ENCODE results near the gene VDR.

The VDR gene

DNA sequence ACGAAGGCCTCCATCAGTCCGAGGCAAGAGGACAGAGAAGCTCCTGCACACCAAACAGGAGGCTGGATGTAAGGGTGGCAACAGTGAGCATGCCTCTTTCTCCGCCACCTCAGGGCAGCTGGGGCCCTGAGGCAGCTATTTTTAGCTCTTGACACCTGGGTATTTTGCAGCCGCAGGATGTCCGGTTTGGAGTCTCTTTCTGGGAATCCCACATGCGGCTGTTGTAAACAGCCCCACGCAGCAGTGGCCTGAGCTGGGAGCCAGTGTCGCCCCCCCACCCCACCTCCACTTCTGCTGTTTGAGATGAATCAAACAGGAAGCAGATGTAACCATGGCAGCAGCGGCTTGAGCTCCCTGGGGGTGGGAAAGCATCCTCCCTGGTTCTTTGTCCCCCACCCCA is 96.7 kb downstream of the VDR start:
- H3K9ac ChIP-seq (ENCODE audit: low read depth, low read length), result no peak overlapping the region
- H3K4me1 ChIP-seq (ENCODE audit: control insufficient read depth, insufficient read depth, low read length), result peaks cover 50% of the 10 kb centered on the region
- peak overlapping the region; percentile 12 for H3K27ac ChIP-seq (ENCODE audit: low read depth, low read length)
- 0 out of 2 replicates have a peak, but pooled peaks cover 6% of the 10 kb centered on the region for H3K36me3 ChIP-seq (ENCODE audit: control insufficient read depth, insufficient read depth, low read length)
- no peaks in the 10 kb centered on the region for H3K27me3 ChIP-seq (ENCODE audit: control insufficient read depth, insufficient read depth, low read length)
- no peak overlapping the region for H3K4me3 ChIP-seq (ENCODE audit: low read depth, low read length)
- H3K9me3 ChIP-seq (ENCODE audit: control insufficient read depth, insufficient read depth, low read length), result no peaks in the 10 kb centered on the region

DNA sequence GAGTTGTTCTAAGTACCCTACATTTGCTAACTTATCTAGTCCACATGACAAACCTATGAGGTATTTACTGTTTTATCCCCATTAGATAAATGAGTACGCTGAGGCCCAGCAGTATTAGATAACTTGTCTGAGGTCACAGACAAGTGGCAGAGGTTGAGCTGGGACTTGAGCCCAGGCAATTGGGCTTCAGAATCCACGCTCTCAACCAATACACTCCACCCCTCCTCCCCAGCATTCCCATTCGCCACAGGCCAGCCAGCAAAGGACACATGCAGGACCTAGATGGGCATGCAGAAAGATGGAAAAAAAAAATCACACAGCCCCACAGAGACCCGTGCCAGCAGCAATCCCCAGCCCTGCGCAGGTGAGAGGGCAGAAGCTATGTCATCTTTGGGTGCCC is 97.5 kb downstream of the VDR start:
- Histone ChIP-seq H3K27me3 (ENCODE audit: control insufficient read depth, insufficient read depth, low read length) (no peaks in the 10 kb centered on the region), H3K27ac (ENCODE audit: low read depth, low read length) (no peak overlapping the region), H3K4me3 (ENCODE audit: low read depth, low read length) (no peak overlapping the region), H3K9me3 (ENCODE audit: control insufficient read depth, insufficient read depth, low read length) (no peaks in the 10 kb centered on the region), H3K36me3 (ENCODE audit: control insufficient read depth, insufficient read depth, low read length) (0 out of 2 replicates have a peak, but pooled peaks cover 6% of the 10 kb centered on the region), H3K4me1 (ENCODE audit: control insufficient read depth, insufficient read depth, low read length) (peaks cover 46% of the 10 kb centered on the region), H3K9ac (ENCODE audit: low read depth, low read length) (no peak overlapping the region)

DNA sequence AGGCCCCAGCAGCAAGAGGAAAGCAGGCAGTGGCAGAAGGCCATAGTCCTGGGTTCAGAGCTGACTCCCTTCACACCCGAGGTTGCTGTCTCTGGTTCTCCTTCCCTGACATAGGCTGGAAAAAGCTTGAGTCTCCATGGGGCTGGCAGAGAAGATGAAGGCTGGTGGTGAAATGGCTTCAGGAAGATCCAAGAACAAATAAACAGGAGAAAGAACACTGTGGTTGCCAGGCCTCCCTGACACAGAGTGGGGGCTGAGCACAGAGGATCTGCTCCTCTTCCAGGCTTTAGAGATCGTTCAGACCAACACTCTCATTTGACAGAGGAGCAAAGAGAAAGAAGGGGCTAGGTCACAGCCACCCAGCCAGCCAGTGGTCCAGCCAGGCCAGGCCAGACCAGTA is 99.4 kb downstream of the VDR start:
- no peak overlapping the region for H3K9ac ChIP-seq (ENCODE audit: low read depth, low read length)
- no peak overlapping the region for H3K27ac ChIP-seq (ENCODE audit: low read depth, low read length)
- 0 out of 2 replicates have a peak, but pooled peaks cover 6% of the 10 kb centered on the region for H3K36me3 ChIP-seq (ENCODE audit: control insufficient read depth, insufficient read depth, low read length)
- peaks cover 27% of the 10 kb centered on the region for H3K4me1 ChIP-seq (ENCODE audit: control insufficient read depth, insufficient read depth, low read length)
- no peak overlapping the region for H3K4me3 ChIP-seq (ENCODE audit: low read depth, low read length)
- no peaks in the 10 kb centered on the region for H3K9me3 ChIP-seq (ENCODE audit: control insufficient read depth, insufficient read depth, low read length)
- H3K27me3 ChIP-seq (ENCODE audit: control insufficient read depth, insufficient read depth, low read length), result no peaks in the 10 kb centered on the region

DNA sequence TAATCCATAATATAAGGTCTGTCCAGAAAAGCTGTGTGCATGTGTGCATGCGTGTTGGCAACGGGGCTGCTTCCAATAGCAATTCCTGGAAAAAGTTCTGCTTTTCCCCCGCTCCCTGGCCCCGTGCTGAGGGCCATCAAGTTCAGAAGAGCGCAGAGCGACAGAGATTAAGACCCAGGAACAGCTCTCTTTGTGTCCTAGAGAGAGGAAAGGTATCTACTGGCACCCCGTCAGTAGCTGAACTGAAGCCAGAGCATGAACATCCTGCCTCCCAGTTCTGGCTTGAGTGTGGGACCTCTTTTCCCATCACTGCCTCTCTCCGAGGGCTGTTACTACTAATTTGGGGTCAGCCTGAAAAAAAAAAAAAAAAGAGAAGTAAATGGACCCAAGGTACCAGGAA is 100.6 kb downstream of the VDR start:
- Histone ChIP-seq H3K4me3 (ENCODE audit: low read depth, low read length) (no peak overlapping the region), H3K4me1 (ENCODE audit: control insufficient read depth, insufficient read depth, low read length) (peaks cover 17% of the 10 kb centered on the region), H3K9ac (ENCODE audit: low read depth, low read length) (no peak overlapping the region), H3K27me3 (ENCODE audit: control insufficient read depth, insufficient read depth, low read length) (no peaks in the 10 kb centered on the region), H3K36me3 (ENCODE audit: control insufficient read depth, insufficient read depth, low read length) (0 out of 2 replicates have a peak, but pooled peaks cover 8% of the 10 kb centered on the region), H3K27ac (ENCODE audit: low read depth, low read length) (no peak overlapping the region), H3K9me3 (ENCODE audit: control insufficient read depth, insufficient read depth, low read length) (no peaks in the 10 kb centered on the region)

DNA sequence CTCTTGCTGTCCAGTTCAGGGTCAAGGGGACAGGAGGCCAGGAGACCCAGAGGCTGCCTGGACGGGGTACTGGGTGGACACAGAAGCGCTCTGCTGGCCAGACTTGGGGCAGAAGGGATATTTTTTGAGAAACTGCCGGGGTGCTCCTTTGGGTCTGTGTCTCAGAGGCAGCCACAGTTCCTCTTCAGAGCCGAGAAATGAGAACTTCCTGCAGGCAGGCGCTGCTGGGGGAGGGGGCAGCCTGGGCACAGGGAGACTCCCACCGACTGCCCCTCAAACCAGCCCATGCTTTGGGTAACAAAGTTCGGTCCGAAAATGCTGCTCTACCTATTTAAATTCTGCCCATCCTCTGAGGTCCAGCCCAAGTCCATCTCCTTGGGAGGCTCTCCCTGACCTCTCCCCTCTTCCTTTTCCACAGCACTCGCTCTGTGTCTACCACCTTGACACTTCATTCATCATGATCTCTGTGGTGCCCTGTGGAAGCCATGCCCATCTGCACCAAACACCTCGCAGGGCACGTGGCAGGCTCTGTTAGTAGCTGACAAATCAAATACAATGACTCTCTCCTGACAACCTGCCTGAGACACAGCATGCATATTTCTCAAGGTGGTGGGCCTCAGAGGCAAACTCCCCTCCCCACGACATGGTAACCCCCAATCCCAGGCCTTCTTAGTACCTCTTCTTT is 101.5 kb downstream of the VDR start:
- Histone ChIP-seq H3K4me1 (ENCODE audit: control insufficient read depth, insufficient read depth, low read length) (peaks cover 9% of the 10 kb centered on the region), H3K9me3 (ENCODE audit: control insufficient read depth, insufficient read depth, low read length) (no peaks in the 10 kb centered on the region), H3K9ac (ENCODE audit: low read depth, low read length) (no peak overlapping the region), H3K4me3 (ENCODE audit: low read depth, low read length) (no peak overlapping the region), H3K36me3 (ENCODE audit: control insufficient read depth, insufficient read depth, low read length) (0 out of 2 replicates have a peak, but pooled peaks cover 10% of the 10 kb centered on the region), H3K27ac (ENCODE audit: low read depth, low read length) (no peak overlapping the region), H3K27me3 (ENCODE audit: control insufficient read depth, insufficient read depth, low read length) (no peaks in the 10 kb centered on the region)

DNA sequence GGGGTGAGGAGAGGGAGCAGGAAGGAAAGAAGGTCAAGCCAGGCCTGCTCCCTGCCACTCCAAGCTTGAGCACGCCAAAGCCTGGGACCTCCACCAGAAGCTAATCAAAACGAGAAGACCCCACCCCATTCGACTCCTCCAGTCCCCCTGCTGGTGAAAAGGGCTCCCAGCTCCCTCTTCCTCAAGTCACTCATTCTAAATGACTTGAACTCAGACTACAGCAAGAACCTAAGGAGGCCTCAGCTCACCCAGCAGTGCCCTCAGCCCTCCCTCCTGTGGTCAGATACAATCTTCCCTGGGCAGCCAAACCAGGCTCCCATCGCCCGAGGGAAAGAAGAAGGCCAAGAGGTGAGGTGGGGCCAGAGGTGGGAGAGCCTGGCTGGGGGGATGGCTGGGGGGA is 102.5 kb downstream of the VDR start:
- H3K36me3 ChIP-seq (ENCODE audit: control insufficient read depth, insufficient read depth, low read length), result peaks cover 10% of the 10 kb centered on the region; the same call in 1 of the 2 replicates
- H3K9ac ChIP-seq (ENCODE audit: low read depth, low read length), result no peak overlapping the region
- H3K27ac ChIP-seq (ENCODE audit: low read depth, low read length), result no peak overlapping the region
- no peaks in the 10 kb centered on the region for H3K27me3 ChIP-seq (ENCODE audit: control insufficient read depth, insufficient read depth, low read length)
- H3K4me3 ChIP-seq (ENCODE audit: low read depth, low read length), result no peak overlapping the region
- 0 out of 2 replicates have a peak, but pooled peaks cover under 1% of the 10 kb centered on the region for H3K4me1 ChIP-seq (ENCODE audit: control insufficient read depth, insufficient read depth, low read length)
- H3K9me3 ChIP-seq (ENCODE audit: control insufficient read depth, insufficient read depth, low read length), result no peaks in the 10 kb centered on the region

DNA sequence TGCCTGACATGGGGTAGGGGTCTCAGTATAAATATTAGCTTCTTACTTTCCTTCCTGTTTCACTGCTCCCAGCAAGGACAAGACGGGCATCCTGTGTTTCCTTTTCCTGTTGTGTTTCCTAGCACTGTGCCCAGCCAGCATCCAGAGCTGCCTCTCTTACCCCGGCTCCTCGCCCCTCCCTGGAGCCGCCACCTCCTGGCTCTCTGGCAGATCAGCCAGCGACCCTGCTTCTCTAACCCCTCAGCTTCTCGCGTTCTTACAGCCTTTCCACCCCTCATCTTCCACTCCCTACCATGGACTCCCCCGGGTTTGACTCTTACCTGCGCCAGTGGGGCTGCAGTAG is 102.9 kb downstream of the VDR start:
- H3K4me3 ChIP-seq (ENCODE audit: low read depth, low read length), result no peak overlapping the region
- H3K27ac ChIP-seq (ENCODE audit: low read depth, low read length), result no peak overlapping the region
- H3K9ac ChIP-seq (ENCODE audit: low read depth, low read length), result no peak overlapping the region
- H3K27me3 ChIP-seq (ENCODE audit: control insufficient read depth, insufficient read depth, low read length), result no peaks in the 10 kb centered on the region
- H3K4me1 ChIP-seq (ENCODE audit: control insufficient read depth, insufficient read depth, low read length), result 0 out of 2 replicates have a peak, but pooled peaks cover 2% of the 10 kb centered on the region
- H3K36me3 ChIP-seq (ENCODE audit: control insufficient read depth, insufficient read depth, low read length), result peaks cover 11% of the 10 kb centered on the region
- H3K9me3 ChIP-seq (ENCODE audit: control insufficient read depth, insufficient read depth, low read length), result no peaks in the 10 kb centered on the region

DNA sequence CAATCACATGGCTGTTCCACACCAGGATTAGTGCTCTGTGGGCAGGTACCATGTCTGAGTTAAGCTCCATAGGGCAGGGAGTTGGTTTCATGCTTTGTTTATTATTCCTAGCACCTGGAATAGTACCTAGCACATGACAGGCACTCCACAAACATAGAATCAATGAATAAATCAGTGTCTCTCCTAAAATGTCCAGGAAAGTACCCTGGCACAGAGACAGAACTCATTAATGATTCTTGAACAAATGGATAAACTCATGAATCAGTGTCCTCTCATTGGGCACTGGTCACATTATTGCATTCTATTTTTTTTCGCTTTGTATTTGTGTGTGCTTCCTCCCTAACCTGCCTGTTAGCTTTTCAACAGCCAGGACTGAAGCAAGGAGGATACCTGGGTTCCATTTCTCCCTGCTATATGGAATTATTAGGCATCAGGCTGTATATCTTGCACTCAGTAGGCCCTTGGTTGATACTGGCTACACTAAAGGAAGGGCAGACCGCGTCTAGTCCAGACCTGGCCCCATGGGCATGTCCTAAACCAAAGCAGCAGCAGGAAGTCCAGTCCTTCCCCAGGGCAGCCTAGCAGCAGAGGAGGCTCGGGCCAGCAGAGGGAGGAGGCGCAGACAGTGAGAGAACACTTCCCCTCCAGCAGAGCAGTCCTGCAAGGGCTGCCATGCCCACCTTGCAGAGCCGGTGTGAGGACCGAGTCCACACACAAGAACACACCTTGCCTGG is 103.5 kb downstream of the VDR start:
- no peaks in the 10 kb centered on the region for H3K9me3 ChIP-seq (ENCODE audit: control insufficient read depth, insufficient read depth, low read length)
- H3K36me3 ChIP-seq (ENCODE audit: control insufficient read depth, insufficient read depth, low read length), result peaks cover 15% of the 10 kb centered on the region
- no peaks in the 10 kb centered on the region for H3K27me3 ChIP-seq (ENCODE audit: control insufficient read depth, insufficient read depth, low read length)
- no peak overlapping the region for H3K4me3 ChIP-seq (ENCODE audit: low read depth, low read length)
- no peak overlapping the region for H3K27ac ChIP-seq (ENCODE audit: low read depth, low read length)
- H3K9ac ChIP-seq (ENCODE audit: low read depth, low read length), result no peak overlapping the region
- 0 out of 2 replicates have a peak, but pooled peaks cover 2% of the 10 kb centered on the region for H3K4me1 ChIP-seq (ENCODE audit: control insufficient read depth, insufficient read depth, low read length)

DNA sequence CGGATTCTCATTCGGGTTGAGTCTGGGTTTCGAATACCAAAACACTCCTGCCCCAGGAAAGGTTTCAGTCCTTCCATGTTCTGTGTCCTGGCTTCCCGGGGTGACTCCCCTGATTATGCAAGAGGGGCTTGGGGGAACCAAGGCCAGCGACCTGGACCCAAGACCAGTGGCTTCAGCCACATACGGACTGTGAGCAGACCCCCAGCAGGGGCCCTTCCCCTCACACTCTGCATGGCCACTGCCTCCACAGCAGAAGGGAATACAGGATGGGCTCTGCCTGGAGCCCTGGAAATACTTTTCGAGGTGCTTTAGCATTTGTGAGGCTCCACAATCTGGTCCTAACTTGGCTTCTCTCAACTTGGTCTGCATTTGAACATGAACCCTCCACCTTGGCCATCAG is 104.2 kb downstream of the VDR start:
- no peak overlapping the region for H3K27ac ChIP-seq (ENCODE audit: low read depth, low read length)
- H3K36me3 ChIP-seq (ENCODE audit: control insufficient read depth, insufficient read depth, low read length), result peaks cover 22% of the 10 kb centered on the region
- no peak overlapping the region for H3K4me3 ChIP-seq (ENCODE audit: low read depth, low read length)
- 0 out of 2 replicates have a peak, but pooled peaks cover 2% of the 10 kb centered on the region for H3K4me1 ChIP-seq (ENCODE audit: control insufficient read depth, insufficient read depth, low read length)
- H3K9me3 ChIP-seq (ENCODE audit: control insufficient read depth, insufficient read depth, low read length), result no peaks in the 10 kb centered on the region
- H3K9ac ChIP-seq (ENCODE audit: low read depth, low read length), result no peak overlapping the region
- no peaks in the 10 kb centered on the region for H3K27me3 ChIP-seq (ENCODE audit: control insufficient read depth, insufficient read depth, low read length)

DNA sequence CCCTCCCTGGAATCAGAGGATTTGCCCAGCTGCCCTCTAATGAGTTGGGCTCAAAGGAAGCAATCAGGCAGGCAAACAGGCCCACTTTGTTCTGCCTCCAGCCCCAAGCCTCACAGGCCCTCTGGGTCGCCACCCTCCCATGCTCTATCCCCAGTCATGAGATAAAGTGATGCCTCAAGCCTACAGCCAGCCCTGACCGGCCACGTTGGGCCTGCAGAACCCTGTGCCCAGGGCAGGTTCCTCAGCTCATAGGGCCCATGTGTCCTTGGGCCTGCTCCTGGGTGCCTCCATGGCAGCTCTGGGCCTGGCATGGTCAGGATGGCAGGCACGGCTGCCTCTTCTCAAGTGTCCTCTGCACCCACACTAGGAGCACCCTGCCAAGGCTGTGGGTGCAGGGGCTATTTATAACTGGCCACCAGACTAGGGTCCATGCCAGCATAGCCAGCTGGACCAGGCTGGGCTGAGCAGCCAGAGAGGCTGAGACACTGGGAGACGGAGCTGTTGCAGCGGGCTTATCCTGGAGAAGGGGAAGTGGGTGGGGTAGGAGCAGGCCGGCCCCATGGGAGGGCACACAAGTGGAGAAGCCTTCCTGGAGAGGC is 105.3 kb downstream of the VDR start:
- no peaks in the 10 kb centered on the region for H3K9me3 ChIP-seq (ENCODE audit: control insufficient read depth, insufficient read depth, low read length)
- 0 out of 2 replicates have a peak, but pooled peaks cover 2% of the 10 kb centered on the region for H3K4me1 ChIP-seq (ENCODE audit: control insufficient read depth, insufficient read depth, low read length)
- no peaks in the 10 kb centered on the region for H3K27me3 ChIP-seq (ENCODE audit: control insufficient read depth, insufficient read depth, low read length)
- no peak overlapping the region for H3K27ac ChIP-seq (ENCODE audit: low read depth, low read length)
- no peak overlapping the region for H3K4me3 ChIP-seq (ENCODE audit: low read depth, low read length)
- no peak overlapping the region for H3K9ac ChIP-seq (ENCODE audit: low read depth, low read length)
- H3K36me3 ChIP-seq (ENCODE audit: control insufficient read depth, insufficient read depth, low read length), result peaks cover 29% of the 10 kb centered on the region

Data from HUES48 (cell line).